GM19043 (cell line): ENCODE results near the gene CUX1.
"Not testable (repeated sequence)": the region's sequence is repeated elsewhere in the genome, so short reads cannot be mapped to it uniquely, and the experiment has no call there.

Experiments
- ATAC-seq: cut with Tn5 transposase; IDR thresholded peaks from one replicate; pipeline ENCODE4 v1.9.1; 2021; ENCODE audit warnings: low read depth; ENCODE audit not compliant: unreplicated experiment

The CUX1 gene

GRCh38 chr7:101964680-101965452, 147.4 kb downstream of the CUX1 start:
- ATAC-seq: no peak

DNA sequence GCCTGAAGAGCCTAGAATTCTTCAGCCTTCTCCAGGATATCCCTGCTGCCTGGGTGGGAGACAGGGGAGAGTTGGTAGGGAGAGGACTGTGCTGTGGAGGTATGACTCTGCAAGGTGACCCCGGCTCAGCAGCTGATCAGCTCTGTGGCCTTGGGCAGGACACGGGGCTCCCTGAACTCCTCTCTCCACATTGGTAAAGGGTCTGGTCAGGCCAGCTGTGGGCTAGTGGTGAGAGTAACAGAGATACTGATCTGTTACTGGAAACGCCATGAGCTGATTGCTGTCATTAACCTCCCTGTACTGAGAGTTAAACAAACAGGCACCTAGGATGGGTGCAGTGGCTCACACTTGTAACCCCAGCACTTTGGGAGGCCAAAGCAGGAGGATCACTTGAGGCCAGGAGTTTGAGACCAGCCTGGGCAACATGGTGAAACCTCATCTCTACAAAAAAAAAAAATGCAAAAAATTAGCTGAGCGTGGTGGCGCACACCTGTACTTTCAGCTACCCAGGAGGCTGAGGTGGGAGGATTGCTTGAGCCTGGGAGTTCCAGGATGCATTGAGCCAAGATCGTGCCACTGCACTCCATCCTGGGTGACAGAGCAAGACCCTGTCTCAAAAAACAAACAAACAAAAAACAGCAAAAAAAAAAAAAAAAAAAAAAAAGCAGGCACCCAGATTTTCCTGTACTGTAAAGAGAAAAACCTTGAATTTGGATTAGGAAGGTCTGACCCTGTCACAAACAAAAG, 151.5 kb downstream of the CUX1 start:
- no peak for ATAC-seq

DNA sequence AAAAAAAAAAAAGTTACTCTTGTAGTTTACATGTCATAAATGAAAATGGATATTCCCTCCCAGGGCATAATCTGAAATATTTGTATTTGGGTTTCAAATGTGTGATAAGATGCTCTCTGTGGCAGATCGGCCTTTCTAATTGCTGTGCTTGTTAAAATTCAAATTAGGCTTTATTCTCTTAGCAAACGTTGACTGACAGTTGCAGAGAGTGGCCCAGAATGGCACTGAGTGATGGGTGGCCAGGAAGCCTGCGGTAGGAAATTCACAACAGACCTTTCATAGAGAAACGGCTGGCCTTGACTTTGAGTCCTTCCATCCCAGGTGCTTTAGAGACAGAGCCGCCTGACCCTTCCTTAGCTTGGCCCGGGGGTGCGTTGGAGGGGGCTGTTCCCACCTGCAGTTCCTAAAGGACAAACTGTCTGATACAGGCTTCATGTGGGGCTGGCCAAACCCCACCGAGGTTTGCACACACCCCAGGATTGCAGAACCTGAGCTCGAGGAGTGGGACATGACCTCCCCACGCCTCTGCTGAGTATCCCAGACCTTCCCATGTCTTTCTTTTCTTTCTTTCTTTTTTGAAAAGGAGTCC, 152.7 kb downstream of the CUX1 start:
- no peak for ATAC-seq

- no peak for ATAC-seq
Observed at GRCh38 chr7:101970801-101971200, 153.4 kb downstream of the CUX1 start.

GRCh38 chr7:101971457-101971856, 154.0 kb downstream of the CUX1 start:
- ATAC-seq: no peak

DNA sequence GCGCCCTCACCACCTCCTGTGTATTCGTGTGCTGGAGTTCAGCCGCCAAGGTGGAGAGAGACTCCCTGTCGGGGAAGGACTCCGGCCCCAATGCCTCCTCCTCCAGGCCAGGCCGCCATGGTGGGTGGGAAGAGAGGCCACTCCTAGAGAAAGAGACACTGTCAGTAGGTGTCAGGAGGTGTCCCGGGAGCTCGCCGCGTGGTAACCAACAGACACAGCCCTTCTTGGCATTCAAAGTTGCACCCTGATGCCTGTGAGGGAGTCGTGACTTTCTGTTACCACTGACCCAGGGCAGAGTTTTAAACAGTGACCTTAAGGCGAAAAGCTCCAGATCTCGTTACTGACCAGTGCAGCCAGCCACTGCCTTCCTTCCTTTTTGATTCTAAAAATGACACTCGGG, 155.2 kb downstream of the CUX1 start:
- no peak for ATAC-seq

GRCh38 chr7:101973130-101973529, 155.7 kb downstream of the CUX1 start:
- no peak for ATAC-seq

GRCh38 chr7:101974393-101974792, 157.0 kb downstream of the CUX1 start:
- ATAC-seq: no peak

- ATAC-seq: no peak
Observed at GRCh38 chr7:101975046-101975445, 157.6 kb downstream of the CUX1 start.

GRCh38 chr7:101976411-101976810, 159.0 kb downstream of the CUX1 start:
- ATAC-seq: no peak

DNA sequence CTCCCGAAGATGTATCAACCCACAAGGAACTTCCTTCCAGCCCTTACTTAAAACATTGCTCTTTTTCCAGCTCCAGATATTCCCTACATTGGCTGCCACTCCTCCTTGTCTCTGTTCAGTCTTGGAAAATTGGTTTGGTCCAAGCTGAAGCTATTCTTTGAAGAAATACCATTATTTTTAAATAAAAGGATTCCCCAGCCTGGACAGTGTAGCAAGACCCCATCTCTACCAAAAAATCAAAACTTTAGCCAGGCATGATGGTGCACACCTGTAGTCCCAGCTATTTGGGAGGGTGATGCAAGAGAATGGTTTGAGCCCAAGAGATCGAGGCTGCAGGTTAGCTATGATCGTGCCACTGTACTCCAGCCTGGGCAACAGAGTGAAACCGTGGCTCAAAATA, 159.8 kb downstream of the CUX1 start:
- no peak for ATAC-seq

DNA sequence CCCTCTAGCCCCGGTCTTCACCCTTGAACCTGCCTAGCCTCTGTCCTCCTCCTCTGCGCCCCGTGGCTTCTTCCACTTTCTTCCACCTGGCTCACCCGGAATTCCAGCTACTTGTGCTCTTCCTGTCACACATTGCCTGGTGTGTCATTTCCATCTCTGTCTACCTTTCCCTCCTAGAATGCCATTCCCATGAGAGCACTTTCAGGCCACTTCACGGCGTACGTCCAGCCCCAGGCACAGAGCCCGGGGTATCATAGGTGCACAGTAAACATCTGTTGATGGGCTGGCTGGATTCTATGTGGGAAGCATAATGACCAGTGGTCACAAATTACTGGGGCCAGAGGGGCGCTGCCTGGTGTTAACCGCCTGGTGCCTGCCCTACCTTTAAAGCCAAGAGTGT, 161.3 kb downstream of the CUX1 start:
- ATAC-seq: no peak

- ATAC-seq: no peak
Observed at GRCh38 chr7:101983147-101983811, 165.9 kb downstream of the CUX1 start.

DNA sequence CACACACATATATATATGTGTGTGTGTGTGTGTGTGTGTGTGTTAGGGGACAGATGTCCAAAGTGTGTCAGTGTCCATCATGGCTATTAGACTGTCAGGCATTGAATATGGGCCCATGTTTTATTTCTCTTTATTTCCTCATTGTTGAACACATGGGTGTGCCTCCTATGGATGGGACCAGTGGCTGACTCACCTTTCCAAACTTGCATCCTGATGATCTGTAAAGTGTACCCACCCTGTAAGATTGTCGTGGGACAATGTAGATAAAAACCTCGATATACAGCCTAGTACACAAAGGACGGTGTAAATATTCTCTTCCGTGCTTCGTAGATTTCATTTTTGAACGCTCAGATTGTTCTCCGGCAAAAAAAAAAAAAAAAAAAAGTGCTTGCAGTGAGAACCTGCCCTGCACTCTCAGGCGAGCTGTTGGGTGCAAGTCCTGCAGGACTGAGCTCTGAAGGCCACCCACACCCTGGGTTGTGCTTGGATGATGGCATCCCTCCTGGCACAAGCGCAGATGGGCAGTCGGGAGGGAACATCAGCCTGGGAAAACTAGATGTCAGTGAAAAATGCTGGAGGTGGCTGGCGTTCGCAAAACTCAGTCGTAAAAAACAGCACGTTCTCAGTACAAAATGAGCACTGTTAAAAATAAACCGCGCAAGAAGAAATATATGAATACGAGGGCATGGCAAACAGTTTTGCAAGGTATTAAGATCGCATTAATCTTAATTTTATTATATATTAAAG, 166.9 kb downstream of the CUX1 start:
- ATAC-seq: no peak

DNA sequence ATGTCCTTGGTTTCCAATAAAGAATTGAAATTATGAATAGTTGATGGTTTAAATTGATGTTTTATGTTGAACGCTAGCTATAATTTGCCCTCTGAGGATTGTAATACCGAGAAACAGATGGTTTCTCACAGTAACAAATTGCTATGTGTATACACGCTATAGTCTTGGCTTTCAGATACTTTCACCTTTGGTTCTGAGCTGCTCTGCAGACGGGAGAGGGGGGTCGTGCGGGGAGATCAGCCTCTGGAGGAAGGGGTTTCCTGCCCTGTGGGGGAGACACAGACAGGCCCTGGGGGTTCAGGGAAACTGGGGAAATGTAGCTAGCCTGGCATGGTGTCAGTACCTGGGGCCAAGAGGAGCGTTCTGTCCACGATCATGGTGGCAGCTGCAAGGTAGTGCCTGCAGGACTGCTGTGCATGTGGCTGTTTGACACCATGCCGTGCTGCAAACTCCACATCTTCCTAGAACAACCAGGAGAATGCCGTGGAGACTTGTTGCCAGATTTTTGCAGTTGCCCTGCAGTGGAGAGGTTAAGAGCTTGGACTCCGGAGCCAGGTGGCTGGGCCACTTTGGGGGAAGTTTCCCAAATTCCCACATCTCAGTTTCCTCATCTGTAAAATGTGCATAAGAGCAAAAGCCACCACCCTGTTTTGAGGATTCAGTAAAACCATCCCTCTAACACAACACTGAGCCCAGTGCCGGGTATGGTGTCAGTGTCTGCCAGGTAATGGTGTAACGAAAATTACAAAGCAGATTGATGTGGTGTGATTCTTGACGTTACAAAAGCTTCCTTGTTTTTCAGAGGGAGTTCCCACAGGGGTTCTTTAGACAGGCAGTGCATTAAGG, 167.9 kb downstream of the CUX1 start:
- ATAC-seq: no peak

GRCh38 chr7:101985903-101986734, 168.7 kb downstream of the CUX1 start:
- no peak for ATAC-seq

DNA sequence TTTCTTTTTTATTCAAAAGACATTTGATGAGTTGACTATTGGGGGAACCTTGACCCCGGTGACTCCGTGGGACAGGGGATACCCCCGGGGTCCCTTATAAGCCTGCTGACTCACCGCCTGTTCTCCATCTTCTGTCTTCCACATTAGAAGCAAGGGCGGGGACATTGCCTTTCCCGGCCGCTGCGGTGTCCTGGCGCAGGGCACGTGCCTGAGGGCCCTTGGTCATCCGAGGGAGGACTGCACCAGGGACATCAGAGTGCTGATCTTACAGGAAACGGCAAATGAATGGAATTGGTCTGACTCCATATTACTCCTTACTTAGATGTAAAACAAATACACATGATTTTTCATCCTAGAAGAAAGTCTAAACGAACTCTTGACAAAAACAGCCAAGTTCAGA, 170.1 kb downstream of the CUX1 start:
- ATAC-seq: no peak

- ATAC-seq: not testable (repeated sequence)
Observed at GRCh38 chr7:101988060-101988459, 170.6 kb downstream of the CUX1 start.

DNA sequence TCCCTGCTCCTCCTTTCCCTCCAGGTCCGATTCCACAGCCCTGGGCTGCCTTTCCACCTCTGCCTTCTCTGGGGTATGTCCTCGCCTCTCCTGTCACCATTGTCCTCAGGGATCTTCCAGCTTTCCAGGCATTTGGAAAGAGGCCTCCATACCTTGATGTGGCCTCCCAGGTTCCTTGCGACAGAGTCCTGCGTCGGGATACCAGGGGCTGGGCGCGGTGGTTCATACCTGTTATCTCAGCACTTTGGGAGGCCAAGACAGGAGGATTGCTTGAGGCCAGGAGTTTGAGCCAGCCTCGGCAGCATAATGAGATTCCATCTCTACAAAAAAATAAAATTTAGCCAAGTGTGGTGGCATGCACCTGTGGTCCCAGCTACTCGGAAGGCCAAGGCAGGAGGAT, 171.1 kb downstream of the CUX1 start:
- no peak for ATAC-seq
